ENCODE results near the gene NOS1AP.
A peak's percentile ranks its signal among the peaks of the same experiment; 100 is the strongest.
"Not testable (repeated sequence)": the region's sequence is repeated elsewhere in the genome, so short reads cannot be mapped to it uniquely, and the experiment has no call there.

The NOS1AP gene

DNA sequence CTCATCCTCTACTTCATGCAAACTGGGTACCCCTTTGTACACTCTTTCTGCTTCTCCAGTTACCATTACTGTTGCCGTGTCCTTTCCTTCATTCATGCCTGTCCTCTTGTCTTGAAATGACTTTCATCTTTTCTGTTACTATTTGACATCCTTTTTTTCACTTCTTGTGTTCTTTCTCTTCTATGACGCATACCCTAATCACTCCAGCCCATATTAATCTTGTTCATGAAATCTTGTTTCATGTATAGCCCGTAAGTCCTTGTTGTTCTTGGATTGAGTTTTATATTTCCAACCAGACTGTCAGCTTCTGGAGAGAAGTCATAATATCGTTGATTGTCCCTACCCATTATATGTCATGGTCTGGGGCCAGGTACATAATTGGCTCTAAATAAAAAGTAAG lies 126.1 kb downstream of the NOS1AP start:
- DNase-seq (ENCODE audit: low spot score): no peak

DNA sequence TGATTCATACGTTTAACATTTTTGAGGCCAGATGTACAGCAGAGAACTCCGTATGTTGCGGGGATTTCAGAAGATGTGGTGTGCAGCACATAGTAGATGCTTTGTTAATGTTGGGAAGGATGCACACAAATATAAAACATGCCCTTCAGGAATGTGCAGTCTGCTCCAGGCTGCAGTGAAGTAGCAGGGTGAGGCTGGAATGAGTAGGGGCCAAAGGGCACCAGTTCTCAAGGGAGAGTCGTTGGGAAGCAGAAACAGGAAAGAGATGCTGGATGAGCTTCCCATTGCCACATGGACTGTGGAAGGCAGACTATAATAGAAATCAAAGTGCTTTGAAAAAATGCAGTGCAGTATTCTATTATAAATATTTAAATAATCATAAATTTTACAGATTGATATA lies 126.9 kb downstream of the NOS1AP start:
- DNase-seq (ENCODE audit: low spot score): peak; percentile 42

DNA sequence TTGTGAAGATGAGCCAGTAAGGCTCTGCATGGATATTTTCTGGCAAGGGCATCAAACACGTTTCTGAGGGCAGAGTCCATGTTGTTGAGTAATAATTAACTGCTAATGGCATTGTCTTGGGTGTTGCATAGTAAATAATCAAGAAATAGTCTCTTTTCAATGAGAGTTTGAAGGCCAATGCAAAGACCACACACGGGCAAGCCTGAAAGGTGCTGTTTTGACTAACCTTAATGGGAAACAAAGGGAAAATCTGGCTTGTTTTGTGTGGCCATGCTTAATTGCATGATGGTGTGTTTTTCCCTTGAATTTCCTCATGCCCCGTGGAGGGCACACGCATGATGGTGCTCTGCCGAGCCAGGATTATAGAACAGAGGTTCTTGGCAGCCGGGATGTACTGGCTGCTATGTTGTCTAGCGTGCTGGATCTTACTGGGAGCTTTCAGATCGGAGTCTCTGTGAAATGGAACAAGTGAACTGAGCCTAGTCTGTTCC lies 127.6 kb downstream of the NOS1AP start:
- DNase-seq (ENCODE audit: low spot score): no peak

DNA sequence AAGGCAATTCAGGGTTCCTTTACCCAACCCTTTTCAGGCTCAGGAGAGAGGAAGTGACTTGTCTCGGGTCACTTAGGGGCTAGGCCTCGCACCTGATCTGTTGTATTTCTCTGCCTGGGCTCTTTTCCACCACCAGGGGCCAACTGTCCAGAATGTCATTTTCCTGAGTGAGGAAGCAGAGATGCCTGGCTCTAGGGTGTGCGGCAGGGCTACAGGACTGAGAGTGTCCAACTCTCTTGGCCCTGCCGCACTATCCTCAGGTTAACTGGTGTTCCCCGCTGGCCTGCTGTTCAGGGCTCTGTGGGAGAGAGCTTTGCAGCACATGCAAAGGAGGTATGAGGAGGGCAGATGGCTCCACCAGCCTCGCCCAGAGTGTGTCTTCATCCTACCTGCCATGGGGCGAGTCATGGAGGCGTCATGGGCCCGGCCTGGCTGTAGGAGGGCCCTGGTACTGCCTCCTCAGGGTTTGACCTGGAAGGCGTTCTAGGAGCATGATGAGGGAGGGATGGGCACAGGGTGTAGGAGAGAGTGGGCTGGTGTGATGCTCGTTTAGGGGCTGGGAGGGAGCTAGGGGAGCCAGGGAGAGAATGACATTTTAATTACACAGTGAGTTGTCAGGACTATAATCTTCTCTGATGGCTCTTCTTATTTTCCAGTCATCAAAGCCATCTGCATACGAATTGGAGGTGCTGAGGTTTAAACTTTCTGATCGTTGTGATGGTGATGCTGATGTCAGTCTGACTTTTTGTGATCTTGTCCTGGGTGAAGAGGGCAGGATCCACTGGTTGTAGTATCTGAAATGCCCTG lies 128.3 kb downstream of the NOS1AP start:
- no peak for DNase-seq (ENCODE audit: low spot score)

DNA sequence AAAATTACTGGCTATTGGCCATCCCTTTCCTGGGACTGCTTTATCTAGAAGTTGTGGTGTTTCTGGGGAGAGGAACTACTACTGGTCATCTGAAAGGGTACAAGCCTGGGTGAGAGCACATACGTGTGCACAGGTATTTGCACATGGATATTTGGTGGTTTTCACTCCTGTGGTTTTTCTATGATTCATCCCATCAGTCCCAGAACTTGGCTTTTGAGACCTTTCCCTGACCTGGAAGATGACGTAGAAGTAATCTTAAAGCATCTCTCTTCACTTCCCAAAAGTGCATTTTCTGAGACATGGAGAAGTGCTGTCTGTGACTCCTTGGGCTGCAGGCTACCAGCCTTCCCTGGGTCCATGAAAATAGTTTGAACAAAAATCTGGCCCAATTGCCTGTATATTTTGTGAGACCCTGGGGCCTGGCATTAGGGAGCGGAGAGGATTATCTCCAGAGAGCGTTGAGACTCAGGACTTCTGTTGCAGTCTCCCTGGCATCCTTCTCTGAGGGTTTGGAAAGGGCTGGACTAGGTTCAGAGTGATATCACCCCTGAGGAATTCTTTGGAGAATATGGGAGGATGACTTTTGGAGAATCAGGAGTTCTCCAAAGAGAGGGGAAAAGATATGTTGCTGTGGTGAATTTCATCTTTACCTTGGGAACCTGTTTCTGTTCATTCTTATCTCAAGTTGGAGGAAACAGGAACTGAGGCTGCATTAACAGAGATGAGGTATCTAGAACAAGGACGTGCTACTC lies 130.8 kb downstream of the NOS1AP start:
- no peak for DNase-seq (ENCODE audit: low spot score)

DNA sequence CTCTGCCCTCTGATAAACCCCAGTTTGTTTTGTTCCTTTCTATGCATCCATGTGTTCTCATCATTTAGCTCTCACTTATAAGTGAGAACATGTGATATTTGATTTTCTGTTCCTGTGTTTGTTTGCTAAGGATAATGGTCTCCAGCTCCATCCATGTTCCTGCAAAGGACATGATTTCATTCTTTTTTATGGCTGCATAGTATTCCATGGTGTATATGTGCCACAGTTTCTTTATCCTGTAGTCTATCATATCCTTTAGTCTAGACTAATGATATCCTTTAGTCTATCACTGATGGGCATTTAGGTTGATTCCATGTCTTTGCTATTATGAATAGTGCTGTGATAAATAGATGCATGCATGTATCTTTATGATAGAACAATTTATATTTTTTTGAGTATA lies 131.6 kb downstream of the NOS1AP start:
- not testable (repeated sequence) for DNase-seq (ENCODE audit: low spot score)

DNA sequence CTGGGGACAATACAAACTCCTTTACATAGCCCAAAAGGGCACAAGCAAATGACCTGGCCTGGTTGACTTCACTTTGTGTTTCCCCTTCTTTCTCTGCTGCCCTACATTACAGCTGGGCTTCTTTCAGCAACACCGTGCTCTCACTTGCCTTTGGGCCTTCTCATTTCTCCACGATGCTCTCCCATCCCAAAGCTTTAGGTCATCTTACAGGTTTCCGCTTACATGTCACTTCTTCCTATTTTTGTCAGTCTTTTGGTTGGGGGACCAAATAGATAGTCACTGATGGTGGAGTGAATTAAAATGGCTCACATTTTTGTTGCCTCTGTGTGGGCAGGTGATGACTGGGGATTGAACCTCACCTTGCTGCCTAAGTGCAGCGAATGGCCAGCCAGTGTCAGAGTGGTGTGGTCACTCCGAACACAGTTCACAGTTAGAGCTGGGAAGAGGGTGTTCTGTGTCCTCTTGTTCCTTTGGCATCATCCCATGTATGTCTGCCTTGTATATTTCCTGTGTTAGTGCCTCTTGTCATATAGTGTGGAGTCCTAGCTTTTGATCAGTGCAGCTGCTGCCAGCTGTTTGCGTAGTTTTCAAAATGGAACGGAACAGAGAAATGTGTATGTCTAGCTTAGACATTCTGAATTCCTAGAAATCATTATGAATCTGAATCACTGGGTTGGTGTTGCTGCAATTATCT lies 134.8 kb downstream of the NOS1AP start:
- no peak for DNase-seq (ENCODE audit: low spot score)

DNA sequence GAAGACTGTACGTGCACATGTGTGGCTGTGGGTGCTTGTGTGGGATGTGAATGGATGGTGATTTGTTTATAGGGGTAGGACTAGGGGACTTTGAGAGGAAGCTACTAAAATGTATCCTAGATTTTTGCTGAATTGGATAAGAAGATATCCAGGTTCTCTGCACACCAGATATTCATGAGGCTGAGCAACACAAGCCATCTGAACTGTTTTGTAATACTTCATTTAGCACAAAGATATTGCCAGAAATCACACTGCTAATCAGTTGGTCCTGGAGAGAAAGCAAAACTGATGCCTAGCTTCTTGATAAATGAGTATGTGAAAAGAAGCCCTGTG lies 135.3 kb downstream of the NOS1AP start:
- DNase-seq (ENCODE audit: low spot score): no peak

DNA sequence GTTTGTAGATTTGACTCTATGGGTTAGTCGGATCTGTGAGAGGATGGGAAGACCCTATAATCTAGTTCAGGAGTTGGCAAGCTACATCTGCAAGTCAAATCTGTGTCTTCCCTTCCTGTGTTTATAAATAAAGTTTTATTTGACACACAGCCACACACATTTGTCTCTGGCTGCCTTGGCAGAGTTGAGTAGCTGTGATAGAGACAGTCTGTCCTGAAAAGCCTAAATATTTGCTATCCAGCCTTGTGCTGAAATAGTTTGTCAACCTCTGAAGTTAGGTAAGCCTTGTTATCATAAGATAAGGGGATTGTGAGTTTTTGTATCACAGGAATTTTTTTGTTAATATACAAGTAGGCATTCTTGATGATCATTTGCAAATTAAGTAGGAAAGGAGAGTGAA lies 136.8 kb downstream of the NOS1AP start:
- DNase-seq (ENCODE audit: low spot score): no peak

DNA sequence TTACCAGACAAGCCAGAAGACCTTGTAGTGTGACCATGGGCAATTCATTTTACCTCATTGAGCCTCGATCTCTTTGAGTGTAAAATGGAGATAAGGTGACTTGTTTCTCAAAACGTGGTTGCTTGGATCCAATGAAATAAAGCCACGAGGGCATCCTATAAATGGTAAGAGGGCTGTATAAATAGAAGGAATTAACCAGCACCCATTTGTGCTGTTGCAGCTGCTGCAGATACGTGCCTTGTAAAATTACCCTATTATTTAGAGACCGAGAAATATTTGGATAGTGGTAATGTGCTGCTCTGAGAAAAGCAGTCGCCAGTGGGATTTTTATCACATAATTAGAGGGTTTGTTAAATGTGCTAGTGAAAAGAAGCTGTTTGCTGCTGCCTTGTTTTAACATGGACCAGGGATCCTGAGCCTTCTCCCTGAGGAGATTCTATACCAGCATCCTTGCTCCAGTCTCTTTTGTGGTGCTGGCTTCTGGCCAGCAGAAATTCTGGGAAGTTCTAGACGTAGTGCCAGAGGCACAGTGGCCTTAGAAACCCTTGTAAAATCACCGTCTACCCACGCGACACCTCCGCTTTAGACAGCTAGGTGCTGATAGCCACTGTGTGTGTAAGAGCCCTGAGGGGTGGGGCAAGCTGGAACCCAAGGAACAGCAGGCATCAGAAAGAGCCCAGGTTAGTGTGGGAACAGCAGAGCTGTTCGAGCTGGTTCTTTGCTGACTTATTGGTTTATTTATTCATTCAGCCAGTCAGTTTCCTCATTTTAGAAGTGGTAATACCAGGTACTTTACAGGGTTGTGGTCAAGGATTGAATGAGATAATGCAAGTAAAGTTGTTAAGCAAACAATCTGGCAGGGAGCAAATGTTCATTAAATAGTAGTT lies 137.5 kb downstream of the NOS1AP start:
- DNase-seq (ENCODE audit: low spot score): peak; percentile 59

DNA sequence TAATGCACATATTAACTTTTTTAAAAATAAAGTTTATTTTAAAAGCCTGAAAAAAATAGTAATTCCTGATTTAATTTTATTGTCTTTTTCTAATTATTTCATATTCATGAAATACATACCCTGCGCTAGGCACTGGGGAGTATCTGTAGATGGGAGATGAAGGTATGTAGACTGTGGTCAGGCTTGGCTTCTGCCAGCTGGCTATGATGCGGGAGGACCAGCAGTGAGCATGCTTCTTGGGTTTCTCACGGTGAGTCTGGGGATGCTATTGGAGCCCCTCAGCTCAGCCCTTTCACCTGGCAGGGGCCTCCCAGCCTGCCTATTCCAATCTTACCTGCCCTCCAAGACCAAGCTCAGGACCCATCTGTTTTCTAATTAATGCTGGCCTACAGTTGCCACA lies 138.4 kb downstream of the NOS1AP start:
- DNase-seq (ENCODE audit: low spot score): no peak

DNA sequence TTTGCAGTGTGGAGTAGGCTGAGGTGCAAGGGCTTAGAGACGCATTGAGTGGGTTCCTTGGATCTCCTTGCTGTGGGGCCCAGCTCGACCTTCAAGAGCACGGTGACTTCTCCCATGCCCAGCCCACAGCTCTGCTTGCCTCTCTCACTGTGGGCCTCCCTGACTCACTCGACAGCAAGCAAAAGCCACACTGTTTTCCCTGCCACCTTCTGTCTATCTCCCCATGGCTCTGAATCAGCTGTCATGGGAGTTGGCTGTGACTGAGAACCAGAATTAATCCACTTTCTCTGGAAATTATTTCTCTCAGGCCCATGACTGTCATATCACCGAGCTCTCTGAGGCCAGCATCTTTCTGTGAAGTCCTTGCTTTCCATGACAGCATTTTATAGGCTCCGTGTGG lies 140.7 kb downstream of the NOS1AP start:
- no peak for DNase-seq (ENCODE audit: low spot score)

DNA sequence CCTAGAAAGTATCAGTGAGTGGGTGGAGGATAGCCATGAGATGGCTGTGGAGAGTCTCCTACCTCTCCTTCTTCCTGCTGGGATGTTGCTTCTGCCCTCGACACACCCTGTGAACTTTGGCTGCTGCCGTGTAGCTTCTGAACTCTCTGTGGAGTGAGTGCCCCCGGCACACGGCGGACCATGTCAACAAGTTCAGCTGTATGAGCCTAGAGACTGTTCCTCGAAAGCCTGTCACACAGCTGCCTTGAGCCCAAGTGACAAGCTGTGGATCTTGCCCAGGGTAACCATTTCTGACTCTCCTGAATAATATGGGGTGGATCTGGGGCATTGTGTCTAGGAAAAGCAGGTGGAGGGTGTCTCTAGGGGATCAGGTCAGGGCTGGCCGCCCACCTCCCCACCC lies 143.2 kb downstream of the NOS1AP start:
- DNase-seq (ENCODE audit: low spot score): no peak

DNA sequence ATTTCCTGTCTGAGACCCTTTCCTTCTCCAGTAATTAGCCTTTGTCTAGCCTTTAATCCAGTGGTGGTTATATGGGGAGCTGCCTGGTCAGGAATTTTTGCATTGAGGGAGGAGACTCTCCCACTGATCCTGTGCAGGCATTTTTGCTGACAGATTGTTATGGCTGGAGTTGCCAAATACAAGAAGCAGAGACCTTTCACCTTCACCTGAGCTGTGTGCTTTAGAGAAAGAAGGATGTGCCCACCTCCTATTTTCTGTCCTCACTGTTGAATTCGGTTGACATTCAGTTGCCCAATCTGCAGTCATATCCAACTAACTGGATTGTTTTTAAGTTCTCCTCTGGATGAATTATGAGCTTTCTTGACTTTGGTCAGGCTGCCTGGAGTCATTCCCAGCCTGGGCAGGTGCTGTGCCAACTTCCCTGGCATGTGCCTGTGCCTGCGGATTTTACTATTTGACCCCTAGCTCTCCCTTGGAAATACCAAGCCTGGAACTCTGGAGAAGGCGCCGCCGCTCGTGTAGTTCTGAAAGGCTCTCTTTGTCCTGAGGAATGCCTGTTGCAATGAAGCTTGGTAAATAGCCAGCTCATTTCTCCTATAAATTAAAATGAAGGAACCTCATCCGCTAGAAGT lies 143.9 kb downstream of the NOS1AP start:
- DNase-seq (ENCODE audit: low spot score): peak; percentile 40

DNA sequence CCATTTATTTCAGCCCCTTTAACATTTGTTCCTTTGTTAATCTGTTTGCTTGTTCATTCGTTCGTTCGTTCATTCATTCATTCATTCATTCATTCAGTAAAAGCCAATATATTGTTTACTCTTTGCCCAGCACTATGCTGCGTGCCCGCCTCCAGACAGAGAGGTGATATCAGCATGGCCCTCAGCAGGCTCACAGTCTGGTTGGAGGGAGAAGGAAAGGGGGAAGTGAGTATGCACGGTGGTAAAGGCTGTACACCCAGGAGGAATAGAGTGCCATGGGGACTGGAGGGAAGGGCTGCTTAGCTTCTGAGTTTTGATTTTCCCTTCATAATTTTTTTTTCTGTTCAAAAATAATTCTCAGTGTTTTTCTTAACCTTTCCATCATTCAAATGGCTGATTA lies 144.7 kb downstream of the NOS1AP start:
- no peak for DNase-seq (ENCODE audit: low spot score)

DNA sequence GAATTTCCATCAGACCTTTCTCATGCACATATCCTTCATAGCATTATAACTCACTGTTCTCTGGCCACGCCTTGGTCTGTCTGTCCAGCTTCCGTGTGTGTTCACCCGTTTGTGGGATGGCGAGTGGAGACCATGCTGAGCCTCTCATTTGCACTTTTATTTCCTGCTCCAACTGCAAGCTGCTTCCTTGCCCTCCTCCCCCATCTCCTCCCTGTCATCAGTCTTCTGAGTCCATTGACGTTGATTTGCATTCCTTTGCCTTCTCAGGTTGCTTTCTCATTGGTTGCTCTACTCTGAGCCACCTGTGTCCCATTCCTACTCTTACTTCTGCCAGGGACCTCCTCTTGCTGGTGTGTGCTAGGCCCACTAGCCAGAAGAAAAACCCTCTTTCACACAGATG lies 146.4 kb downstream of the NOS1AP start:
- DNase-seq (ENCODE audit: low spot score): no peak

DNA sequence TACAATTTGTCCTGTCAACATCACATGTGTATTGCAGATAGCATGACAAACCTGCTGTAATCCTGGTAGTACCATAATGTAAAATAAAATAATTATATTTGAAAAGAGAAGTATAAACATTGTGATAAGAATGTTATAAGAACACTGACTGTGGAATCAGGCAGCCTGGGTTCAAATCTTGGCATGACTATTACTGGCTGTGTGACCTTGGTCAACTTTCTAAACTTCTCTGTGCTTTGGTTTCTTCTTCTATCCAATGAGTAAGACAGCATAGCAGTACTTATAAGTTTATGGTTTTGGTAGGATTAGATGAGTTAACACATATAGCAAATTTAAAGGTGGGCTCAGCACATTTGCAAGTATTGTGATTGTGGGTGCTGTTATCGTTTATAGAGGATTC lies 147.1 kb downstream of the NOS1AP start:
- DNase-seq (ENCODE audit: low spot score): no peak

DNA sequence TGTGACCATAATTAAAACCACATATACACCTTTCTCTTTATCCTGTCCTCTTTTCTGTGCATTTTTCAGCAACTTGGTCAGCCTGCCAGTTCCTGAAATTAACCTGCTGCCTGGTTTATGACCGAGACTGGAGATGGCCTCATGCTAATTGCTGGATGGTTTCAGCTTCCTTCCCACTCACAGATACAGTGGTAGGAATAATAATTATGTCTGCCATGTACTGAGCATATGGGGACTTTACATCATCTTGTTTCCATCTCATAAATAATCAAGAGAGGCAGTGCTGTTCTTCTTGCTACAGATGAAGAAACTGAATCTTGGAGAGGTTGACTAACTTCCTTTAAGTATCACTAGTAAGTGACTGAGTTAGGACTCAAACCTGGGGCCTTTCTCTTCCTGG lies 148.2 kb downstream of the NOS1AP start:
- DNase-seq (ENCODE audit: low spot score): no peak

DNA sequence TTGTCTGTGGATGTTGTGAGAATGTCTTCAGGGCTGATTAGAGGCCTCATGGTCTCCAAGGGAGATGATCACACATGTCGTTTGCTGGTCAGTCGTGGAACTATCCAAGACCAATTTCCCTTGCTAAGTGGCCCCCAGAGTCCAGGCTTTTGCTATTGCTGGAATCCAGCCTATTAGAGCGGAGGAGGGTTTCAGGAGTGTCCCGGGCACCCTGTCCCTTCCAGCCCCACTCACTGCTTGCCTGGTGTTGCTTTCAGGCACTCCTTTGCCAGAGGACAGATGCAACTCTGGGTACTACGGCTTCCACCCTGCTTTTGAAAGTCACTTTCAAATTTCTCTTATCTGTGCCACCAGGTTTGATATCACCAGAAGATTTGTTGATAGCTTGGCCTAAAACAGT lies 149.1 kb downstream of the NOS1AP start:
- DNase-seq (ENCODE audit: low spot score): no peak

DNA sequence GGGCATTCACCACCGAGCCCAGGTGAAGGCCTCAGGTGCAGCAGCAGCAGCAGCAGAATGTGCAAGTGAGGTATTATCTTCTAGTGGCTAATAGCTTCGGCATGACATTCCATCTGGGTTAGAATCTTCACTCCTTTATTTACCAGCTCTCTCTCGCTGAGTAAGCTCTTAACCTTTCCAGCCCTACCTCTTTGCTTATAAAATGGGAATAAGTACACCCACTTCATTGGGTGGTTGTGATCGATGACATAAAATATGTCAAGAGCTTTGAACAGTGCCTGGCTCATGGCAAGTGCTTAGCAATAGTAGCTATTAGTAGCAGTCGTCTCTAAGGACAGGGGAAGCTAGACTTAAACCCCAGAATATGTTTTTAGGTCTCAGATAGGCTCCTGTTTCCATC lies 149.5 kb downstream of the NOS1AP start:
- DNase-seq (ENCODE audit: low spot score): no peak

DNA sequence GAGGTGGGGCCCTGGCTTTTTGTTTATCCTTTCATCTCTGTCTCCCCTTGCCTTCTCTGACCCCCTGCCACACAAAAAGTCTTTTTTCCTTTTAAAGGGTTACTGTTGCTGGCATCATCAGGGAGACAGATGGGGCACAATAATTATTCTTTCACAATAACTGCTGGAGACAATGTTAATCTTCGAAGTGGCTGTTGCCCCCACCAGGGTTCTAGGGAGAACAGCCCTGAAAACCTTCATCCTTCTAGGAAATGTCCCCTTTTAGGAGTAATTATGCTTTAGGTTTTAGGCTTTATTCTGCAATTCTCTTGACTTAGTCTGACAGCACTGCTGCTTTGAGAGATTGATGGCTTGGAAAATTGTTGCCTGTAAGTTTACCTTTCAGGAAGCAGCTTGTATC lies 150.0 kb downstream of the NOS1AP start:
- DNase-seq (ENCODE audit: low spot score): no peak

Measured in LoVo (cell line).